ENCODE data around the gene RRM1.

RRM1 gene

GRCh38 chr11:4054643-4055042 lies 40.0 kb upstream of the RRM1 start:
- no peak for TF ChIP-seq POLR2AphosphoS5 (IDR thresholded peaks at IDR 0.05; ENCODE audit: low read depth, low read length)
- TF ChIP-seq SIN3A (IDR thresholded peaks at IDR 0.05; ENCODE audit: borderline replicate concordance, insufficient read depth, low read length): no peak

GRCh38 chr11:4059424-4059823 lies 35.2 kb upstream of the RRM1 start:
- no peak for TF ChIP-seq TAF1 (IDR thresholded peaks at IDR 0.05; ENCODE audit: borderline replicate concordance, insufficient read depth, low read length)
- no peak for TF ChIP-seq POLR2AphosphoS5 (IDR thresholded peaks at IDR 0.05; ENCODE audit: low read depth, low read length)
- TF ChIP-seq FOXP2 (optimal IDR thresholded peaks at IDR 0.05; ENCODE audit: borderline replicate concordance, extremely low read depth, extremely low read length, insufficient read depth): no peak
- TF ChIP-seq SIN3A (IDR thresholded peaks at IDR 0.05; ENCODE audit: borderline replicate concordance, insufficient read depth, low read length): no peak
- TF ChIP-seq REST (IDR thresholded peaks at IDR 0.05; ENCODE audit: insufficient read depth in 1 of 2, low read depth in 2 of 2, low read length in 2 of 2): no peak

GRCh38 chr11:4060182-4060923 lies 34.2 kb upstream of the RRM1 start:
- TF ChIP-seq TAF1 (IDR thresholded peaks at IDR 0.05; ENCODE audit: borderline replicate concordance, insufficient read depth, low read length): no peak
- TF ChIP-seq POLR2AphosphoS5 (IDR thresholded peaks at IDR 0.05; ENCODE audit: low read depth, low read length): no peak
- TF ChIP-seq FOXP2 (optimal IDR thresholded peaks at IDR 0.05; ENCODE audit: borderline replicate concordance, extremely low read depth, extremely low read length, insufficient read depth): no peak
- no peak for TF ChIP-seq SIN3A (IDR thresholded peaks at IDR 0.05; ENCODE audit: borderline replicate concordance, insufficient read depth, low read length)
- no peak for TF ChIP-seq REST (IDR thresholded peaks at IDR 0.05; ENCODE audit: insufficient read depth in 1 of 2, low read depth in 2 of 2, low read length in 2 of 2)

- TF ChIP-seq TAF1 (IDR thresholded peaks at IDR 0.05; ENCODE audit: borderline replicate concordance, insufficient read depth, low read length) (no peak), REST (IDR thresholded peaks at IDR 0.05; ENCODE audit: insufficient read depth in 1 of 2, low read depth in 2 of 2, low read length in 2 of 2) (no peak), POLR2AphosphoS5 (IDR thresholded peaks at IDR 0.05; ENCODE audit: low read depth, low read length) (no peak), SIN3A (IDR thresholded peaks at IDR 0.05; ENCODE audit: borderline replicate concordance, insufficient read depth, low read length) (no peak), FOXP2 (optimal IDR thresholded peaks at IDR 0.05; ENCODE audit: borderline replicate concordance, extremely low read depth, extremely low read length, insufficient read depth) (no peak)
These were observed 32.9 kb upstream of the RRM1 start for GRCh38 chr11:4061700-4062099.

- TF ChIP-seq SIN3A (IDR thresholded peaks at IDR 0.05; ENCODE audit: borderline replicate concordance, insufficient read depth, low read length) (no peak), REST (IDR thresholded peaks at IDR 0.05; ENCODE audit: insufficient read depth in 1 of 2, low read depth in 2 of 2, low read length in 2 of 2) (no peak)
These were observed 31.3 kb upstream of the RRM1 start for GRCh38 chr11:4063348-4063747.

Measured in PFSK-1 (cell line).